Endometrial microvascular endothelial cells (primary cell): ENCODE results near the gene THBD. TPM values are rescaled to one million over a fixed set of nuclear protein-coding genes. Genes with fewer than 3 reads are reported as not detected.

Source experiments
- in situ Hi-C: cut with HindIII; loops from 2 replicates; pipeline ENCODE4 v1.10.0; 2017; ENCODE audit warnings: low sequenced_read_pairs, low pct_unique_long_range_greater_than_20kb; ENCODE audit errors: inconsistent ontology term
- total RNA-seq: library from RNA; depleted of rRNA; stranded (reverse); fragments of >200 nt; gene quantifications from one replicate; pipeline ENCODE4 v1.2.3, GENCODE V29; 2015; ENCODE audit errors: inconsistent ontology term

The THBD gene
- total RNA-seq, 1 donor from 2014 or later: 12.7 TPM

DNA sequence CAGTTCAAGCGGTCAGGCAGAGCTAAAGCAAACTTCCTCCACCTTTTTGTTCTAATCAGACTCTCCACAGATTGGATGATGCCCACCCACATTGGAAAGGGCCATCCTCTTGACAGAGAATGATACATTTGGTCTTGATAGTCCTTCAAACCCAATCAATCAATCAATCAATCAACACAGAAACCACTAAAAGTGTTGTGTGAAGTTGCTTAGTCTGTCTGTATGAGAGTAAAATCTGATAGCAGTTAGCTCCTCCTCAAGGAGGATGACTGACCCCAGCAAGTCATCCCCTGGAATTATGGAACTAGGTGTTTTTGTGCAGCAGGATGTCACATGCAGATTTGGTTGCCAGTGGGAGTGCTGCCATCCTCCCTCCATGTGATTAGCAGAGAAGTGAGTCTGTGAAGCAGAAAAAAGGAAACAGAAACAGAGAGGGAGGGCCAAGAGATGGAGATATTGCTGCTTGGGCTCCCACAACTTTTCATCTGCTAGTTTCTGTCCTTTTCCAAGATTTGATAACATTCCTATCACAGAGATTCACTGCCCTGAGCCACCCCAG lies 46.3 kb downstream of the THBD start:
- in situ Hi-C loops: no loop called here

DNA sequence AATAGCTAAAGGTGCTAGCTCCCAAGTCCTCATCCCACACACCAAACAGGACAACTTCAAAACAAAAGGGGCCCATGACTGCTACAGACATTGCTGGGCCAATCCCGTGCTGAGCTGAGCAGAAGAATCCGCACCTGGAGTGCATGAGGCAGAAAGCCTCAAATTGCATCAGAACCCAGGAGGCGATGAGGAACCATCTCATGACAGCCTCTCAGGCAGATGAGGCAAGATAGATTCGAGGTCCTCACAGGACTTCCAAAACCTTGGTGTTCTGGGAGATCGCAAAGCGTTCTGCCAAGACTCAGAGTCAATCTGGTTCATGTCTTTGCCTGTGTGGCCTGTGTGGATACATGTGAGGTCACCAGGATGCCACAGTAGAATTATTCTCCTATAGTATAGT lies 47.2 kb downstream of the THBD start:
- in situ Hi-C loops: no loop called here

DNA sequence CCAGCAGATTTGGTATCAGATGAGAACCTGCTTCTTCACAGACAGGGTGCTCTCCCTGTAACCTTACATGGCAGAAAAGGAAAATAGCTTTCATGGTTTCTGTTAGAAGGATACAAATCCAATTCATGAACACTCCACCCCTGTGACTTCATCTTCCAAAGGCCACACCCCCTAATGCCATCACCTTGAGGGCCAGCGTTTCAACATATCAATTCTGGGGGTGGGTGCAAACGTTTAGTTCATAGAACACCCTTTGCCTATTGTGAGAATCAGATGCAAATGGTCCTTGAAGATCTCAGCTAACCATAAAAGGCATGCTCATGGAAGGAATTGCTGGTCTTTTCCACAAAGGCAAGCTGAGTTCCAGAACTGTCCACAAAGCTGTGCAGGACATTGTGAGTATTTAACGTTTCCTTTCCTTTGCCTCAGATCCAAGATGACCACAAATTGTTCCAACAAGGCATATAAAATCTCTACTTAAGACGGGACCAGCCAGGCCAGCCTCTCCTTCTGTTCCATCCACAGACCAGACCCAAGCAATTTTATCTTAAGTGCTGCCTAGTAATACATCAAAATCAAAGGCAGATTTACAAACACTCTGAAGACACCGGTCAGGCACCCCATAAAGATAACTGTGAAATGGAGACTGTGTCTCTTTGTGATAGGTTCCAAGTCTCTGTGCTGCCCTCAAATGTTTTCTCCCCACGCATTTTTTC lies 49.1 kb downstream of the THBD start:
- in situ Hi-C loops: no loop called here

DNA sequence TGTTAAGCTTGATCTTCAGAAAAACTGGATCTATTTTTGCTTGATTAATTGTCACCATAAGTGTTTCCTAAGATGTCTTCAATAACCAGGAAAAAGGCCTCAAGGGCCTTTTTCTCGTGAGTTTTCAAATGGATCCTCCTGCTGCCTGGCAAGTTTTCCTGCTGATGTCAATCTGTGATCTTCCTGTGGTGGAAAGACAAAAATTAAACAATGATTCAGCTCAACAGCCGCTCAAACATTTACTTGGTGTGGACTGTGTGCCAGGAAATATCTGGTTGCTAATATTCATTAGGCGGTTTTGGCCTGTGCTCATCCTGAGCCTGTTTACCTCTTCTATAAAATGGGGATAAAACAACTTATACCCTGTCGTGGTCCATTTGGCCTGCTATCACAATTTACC lies 49.7 kb downstream of the THBD start:
- in situ Hi-C loops: no loop called here

DNA sequence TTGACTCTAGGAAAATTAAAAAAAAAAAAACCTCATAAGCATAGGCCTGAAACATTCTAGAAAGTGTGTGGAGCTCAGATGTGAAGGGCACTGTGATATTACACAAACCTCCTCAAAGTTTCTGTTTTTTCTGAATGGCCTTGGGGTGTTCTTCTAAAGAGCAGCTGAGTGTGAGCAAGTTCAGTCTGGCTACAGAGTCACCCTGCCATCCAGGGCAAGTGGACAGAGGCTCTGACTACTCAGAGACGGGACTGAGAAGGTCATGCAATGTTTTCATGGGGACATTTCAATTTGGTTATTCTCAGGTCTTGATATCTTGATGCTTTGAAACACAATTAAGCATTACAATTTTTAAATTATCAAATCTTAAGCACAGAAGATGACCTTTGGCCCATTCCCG lies 51.0 kb downstream of the THBD start:
- in situ Hi-C loops: no loop called here

DNA sequence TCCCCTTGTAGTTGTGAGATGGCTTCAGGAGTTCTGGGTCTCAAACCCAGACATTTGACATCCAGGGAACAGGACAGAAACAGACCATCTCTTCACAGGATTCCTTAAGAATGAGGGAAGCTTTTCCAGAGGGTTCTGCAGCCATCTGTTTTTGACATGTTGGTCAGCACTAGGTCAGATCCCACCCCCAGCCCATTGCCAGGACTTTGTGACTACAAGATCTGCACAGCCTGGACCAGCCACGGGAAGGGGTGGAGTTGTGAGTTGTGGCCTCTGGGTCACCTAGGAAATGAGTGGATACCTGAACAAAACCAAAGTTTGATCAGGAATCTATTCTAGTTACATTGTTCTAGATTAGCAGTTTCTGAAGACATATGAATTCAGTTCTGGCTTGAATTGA lies 53.5 kb downstream of the THBD start:
- in situ Hi-C loops: no loop called here

Other genes with a start within 250 kb of the THBD start
- gene SSTR4, start 14.4 kb downstream of the THBD start, total RNA-seq: not detected
- gene CD93, start 36.7 kb upstream of the THBD start, total RNA-seq: 477 TPM